Activated CD8-positive, alpha-beta memory T cell treated with anti-CD3 and anti-CD28 coated beads for 1 hour (primary cell): ENCODE results near the gene KCNB1.

ENCODE experiments used
- DNase-seq, 2 donors: peaks; one replicate each; pipeline ENCODE4 v3.0.0-alpha.2; 2020; ENCODE audit warnings: low read depth in 1 of 2; ENCODE audit errors: extremely low read depth in 1 of 2

KCNB1 gene

DNA sequence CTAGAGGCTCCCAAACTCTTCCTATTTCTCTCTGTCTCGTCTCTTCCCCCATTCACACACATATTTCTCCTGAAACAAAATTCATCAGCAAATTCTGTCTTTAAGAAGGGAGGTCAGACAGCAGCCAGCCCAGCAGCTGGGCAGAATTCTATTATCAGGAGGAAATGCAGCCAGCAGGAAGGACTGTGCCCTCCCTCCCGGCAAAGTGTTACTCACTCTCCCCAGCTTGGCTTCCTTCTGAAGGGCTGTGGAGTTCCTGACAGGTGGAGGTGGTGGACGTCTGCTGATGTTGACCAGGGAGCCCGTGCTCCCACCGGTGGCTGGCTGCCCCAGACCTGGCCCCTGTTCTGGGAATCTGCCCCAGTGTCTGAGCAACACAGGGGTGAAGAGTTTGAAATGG lies 37.3 kb downstream of the KCNB1 start:
- DNase-seq, result no peak

DNA sequence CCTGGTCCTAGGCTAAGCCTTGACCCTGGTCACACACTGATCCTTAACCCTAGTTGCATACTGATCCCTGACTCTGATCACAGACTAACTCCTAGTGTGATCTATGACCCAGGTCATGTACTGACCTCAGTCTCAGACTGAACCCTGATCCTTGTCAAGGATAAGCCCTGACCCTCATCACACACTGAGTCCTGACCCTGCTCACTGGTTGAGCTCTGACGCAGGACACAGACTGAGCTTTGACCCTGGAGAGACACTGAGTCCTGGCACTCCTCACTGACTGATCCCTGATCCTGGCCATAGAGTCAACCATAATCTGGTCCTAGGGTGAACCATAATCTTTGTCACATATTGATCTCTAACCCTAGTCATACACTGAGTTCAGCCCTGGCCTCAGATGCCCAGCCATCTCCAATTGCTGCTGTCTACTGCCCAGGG lies 37.9 kb downstream of the KCNB1 start:
- no peak for DNase-seq

DNA sequence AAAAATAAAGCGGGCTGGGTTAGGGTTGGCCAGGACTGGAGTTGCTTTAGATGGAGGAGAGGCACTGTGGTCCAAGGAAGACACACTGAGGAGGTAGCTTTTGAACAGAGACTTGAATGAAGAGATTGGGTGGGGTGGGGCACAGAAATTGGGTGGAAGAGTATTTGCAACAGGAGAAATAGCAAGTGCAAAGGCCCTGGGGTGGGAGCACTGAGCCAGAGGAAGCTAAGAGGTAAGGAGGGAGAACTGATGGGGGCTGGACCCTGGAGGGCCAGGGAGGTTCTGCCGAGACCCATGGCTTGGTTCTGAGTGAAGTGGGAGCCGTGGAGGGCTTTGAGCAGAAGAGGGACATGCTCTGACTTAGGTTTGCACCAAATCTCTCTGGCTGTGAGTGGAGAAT lies 45.4 kb downstream of the KCNB1 start:
- DNase-seq, result no peak

DNA sequence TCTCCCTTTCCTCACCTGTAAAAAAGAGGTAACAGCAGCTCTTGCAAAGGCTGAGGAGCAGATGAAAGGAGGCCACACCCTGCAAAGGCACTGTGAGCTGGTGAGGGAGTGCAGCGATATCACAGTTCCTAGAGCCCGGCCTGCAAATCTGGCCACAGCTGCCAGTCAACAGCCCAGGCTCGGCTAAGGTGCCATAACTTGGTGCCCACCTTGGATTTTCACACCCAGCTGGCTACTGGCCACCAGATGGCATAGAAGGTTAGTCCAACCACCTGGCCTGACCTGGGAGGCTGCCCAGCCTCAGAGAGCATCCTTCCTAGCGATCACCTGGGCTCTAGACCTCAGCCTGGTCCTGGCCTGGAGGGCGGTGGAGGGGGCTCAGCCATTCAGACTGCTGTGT lies 46.8 kb downstream of the KCNB1 start:
- no peak for DNase-seq

DNA sequence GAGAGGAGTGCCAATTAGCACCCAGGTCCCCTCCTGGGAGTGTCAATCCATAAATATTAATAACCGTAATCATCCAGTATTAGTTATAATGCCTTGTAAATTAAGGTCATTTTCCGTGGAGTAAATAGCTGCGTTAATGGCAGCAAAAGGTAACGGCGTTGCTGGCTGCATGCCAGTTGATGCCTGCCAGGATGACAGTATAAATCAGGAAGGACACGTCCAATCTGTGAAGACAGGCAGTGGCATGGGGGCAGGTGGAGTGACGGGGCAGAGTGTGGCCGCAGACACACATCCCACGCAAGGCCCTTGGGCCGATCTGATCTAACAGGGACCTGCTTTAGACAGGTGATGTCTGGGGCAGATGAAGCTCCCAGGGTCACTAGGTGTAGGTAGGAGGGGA lies 49.1 kb downstream of the KCNB1 start:
- no peak for DNase-seq

DNA sequence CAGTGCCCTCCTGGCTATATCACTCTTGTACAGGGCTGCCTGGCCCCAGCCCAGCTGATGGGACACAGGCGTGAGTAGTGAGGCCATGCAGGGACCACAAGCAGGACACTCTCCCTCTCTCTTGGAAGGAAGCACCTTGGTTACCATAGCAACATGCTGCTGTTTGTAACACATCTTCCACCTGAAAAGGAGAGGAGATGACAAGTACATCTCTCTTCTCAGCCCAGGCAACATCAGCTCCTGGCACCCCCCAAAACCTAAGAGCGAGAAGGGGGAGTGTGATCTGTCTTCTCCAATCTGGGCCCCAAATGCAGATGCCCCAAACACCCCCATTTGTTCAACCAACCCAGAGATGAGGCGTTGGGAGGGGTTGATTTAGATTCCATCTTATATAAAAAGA lies 49.9 kb downstream of the KCNB1 start:
- DNase-seq, result no peak

DNA sequence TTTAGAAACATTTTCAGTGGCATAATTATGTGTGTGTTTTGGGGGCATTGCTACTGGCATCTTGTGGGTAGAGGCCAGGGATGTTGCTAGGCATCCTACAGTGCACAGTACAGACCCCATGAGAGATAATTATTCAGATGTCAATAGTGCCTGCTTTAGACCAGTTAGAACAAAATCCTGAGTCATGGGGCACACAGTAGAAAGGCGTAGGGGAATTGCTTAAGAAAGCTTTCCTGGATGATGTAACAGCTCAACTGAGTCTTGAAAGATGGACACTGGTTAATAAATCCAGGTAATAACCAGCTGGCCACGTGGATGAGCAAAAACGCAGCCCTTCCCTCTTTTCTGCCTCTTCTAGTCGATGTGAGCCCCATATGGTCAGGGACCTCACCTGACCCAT lies 51.1 kb downstream of the KCNB1 start:
- no peak for DNase-seq

DNA sequence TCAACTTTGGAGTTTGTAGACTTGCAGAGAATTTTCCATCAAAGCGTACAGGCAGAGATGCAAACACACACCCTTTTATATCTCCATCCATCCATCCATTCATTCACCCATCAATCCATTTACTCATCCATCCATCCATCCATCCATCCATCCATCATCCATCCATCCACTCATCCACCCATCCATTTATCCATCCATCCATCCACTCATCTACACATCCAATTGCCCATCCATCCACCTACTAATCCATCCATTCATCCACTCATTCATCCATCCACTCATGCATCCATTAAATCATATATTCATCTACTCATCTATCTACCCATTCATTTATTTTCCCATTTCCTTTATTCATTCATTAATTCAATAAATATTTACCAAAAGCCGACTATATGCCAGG lies 52.1 kb downstream of the KCNB1 start:
- no peak for DNase-seq

DNA sequence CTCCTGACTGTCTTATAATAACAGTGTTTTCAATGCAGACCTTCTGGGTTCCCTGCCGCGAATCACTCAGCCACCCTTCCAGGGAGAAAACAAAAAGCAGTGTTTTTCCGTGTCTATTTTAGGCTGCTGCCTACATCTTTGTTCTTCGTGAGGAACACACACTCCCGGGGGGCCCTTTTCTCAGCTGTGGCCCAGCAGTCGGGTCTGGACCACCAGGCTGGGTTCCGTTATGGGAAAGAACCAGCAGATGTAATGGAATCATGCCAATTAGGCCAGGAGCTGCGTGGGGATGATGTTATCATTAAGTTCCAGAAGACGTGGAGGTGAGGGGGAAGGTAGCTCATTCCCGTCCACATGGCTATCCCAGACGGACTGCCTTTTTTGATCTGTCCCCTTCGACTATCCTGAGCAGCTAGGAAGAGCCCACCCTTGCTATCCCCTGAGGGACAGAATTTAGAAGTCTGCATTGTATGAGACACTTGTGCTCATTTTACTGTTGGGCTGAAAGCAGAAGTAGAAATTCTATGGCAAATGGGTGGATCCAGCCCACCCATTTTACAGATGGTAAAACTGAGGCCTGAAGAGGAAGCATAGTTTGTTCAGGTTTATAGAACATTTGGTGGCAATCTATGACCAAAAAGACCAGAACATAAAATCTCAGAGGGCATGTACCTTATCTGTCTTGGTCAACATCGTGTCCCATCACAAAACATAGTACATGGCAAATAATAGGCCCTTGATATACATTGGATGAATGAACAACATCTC lies 54.5 kb downstream of the KCNB1 start:
- DNase-seq, result no peak

DNA sequence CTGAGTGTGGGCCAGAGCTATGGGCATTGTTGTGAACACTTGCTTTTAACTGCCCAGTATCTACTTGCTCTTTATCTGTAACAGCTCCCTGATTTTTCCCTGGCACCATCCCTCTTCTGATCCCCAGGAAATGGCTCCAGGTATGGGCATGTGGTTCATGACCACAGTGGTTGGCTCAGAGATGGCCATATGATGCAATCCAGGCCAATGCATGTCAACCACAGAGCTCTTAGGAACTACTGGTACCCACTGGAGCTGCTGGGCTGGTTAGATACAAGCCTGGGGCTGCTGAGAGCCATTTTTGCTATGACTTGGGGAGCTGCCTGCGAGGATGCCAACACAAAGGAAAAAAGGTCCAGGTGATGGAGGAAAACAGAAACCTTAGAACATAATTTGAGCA lies 55.6 kb downstream of the KCNB1 start:
- DNase-seq, result no peak

DNA sequence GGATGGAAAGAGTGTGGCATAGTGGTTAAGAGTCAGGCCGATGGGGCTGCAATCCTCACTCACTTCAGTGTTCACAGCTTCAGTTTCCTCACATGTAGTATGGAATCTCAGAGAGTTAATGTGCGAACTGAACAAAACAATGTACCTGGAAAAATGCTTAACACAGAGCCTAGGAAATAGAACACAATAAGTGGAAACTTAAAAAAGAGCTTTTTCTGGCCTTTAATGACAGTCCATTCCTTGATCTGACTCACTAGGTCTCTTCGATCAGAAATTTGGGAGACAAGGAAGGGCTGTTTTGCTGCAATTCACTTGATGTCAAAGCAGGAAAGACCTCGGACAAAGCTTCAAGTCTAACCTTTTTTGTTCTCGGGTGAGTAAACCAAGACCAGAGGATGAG lies 56.1 kb downstream of the KCNB1 start:
- DNase-seq, result no peak

DNA sequence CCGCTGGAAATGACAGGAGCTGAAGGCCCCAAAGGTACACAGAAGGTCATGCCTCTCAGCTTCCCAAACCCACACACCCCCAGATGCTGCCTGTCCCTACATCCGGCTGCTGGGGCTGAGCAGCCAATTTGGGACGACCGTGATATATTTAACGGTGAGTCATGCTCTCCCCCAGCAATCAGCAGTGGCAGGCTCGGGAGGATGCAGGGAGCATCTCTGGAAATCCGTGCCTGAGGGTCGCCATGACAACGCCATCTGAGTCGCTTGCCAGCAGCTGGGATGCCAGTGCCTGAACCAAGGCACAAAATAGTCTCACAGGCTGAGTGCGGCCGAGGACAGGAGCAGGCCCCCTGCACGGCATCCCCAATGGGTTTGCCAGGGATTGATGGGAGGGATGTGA lies 57.9 kb downstream of the KCNB1 start:
- DNase-seq, result no peak

DNA sequence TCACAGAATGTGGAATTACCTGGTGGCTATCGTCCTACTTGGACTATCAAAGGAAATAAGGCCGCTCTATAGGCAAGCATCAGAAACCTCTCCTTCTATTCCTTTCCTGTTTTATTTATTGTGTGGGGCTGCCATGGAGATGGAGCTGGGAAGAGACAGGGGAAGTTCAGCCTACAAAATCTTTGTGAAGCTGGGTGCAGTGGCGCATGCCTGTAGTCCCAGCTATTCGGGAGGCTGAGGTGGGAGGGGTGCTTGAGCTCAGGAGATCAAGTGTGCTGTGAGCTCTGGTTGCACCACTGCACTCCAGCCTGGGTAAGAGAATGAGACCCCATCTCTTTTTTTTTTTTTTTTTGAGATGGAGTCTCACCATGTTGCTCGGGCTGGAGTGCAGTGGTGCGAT lies 60.3 kb downstream of the KCNB1 start:
- DNase-seq, result no peak

DNA sequence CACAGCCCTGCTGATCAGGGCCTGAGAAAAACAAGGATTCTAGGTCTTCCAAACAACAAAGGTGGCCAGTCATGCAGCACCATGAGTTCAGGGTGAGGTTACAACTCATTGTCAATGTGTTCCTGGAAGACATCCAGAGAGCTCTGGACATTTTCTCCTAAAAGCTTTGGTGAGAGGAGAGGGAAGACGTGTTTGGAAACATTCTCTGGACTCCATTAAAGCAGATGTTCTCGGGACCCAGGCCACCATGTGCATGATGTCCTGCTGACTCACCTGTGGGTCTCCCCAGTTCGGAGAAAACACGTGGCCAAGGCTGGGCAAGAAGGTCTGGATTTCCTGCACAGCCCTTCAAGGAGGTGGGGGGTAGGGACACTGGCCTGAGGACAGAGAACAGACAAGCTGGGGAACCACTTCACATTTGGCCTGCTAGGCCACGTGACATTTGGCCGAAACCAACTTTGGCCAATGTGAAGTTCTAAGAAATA lies 61.6 kb downstream of the KCNB1 start:
- DNase-seq, result no peak

DNA sequence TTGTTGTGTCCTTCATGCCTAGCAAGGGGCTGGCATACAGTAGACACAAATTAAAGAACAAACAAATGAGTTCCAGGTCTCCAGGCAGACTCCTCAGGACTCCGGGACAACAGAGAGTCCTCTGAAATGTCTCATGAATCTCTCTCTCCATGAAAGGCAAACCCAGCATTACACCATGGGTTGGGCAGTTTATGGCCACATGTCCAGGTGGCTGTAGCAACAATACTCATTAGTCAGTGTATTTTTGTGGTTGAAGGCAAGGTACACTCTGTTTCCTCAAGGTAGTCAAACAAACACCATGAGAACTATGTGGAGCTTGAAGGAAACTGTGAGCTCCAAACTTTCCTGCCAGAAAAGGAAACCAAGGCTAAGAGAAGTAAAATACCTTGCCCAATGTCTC lies 62.2 kb downstream of the KCNB1 start:
- DNase-seq, result no peak

DNA sequence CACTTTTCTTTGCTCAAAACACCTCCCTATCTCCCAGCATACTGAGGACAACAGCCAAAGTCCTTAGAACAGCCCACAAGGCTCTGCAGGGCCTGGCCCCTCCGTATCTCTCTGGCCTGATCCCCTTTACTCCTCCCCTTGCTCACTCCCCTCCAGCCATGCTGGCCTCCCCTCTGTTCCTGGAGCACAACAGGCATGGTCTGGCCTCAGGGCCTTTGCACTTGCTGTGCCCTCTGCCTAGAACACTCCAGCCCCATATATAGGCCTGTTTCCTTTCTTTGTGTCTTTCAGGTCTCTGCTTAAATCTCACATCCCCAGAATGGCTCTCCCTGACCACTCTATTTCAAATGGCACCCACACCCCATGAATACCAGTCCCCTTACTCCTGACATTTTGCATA lies 62.7 kb downstream of the KCNB1 start:
- no peak for DNase-seq

DNA sequence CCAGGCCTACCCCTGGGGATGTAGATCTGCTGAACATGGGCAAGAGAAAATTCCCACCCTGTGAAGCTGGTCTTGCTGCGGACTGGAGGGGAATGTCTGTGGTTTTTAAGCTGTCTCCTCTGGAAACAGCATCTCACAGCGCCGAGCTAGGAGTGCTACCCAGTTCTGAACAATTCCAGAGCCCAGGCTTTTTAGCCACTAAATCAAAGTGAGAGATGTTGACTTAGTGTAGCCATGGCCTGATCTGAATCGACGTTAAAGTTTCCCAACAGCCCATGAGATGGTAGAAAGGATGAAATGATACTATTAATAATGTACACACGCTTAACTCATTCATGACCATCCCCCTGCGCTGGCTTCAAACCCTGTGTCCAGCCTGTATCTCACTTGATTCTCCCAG lies 63.7 kb downstream of the KCNB1 start:
- DNase-seq, result no peak

DNA sequence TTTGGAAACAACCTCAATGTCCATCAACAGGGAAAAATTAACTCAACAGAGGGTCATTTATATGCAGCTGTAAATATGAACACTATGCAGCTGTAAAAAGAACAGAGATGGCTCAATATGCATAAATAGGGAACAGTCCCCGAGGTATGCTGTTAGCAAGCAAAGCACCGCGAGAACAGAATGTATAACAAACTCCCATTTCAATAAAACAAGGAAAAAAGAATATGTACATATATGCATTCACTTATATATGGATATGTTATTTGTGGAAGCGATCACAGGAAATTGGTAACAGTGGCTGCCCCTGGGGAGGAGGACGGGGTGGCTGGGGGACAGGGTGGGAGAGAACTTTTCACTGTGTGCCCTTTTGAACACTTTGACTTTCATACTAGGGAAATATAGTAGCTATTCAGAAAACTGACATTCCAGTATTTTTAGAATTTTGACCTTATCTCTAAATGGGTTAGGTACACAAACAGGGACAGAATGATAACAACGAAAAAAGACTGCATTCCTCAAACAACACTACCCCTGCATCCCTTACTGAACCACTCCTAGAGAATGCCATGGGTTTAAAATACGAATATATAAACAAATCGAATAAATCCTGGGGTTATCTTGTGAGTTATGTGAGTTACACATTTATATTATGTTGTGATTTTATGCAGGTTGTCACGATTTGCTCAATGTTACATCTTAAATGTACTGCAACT lies 64.5 kb downstream of the KCNB1 start:
- DNase-seq, result no peak

DNA sequence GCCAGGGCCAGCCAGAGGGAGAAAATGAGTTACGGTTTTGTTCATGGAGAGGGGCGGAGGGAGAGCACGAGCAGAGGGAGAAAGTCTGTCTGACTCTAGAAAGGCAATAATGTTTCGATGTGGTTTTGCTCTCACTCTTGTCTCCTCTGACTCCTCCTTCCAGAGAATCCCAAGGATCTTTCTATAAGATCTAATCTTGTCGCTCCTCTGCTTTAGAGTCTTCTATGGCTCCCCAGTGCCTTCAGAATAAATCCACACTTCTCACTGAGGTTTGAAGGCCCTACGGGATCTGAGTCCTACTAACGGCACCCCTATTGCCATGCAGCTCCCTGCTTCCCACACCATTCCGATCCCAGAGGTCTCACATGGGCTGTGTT lies 66.8 kb downstream of the KCNB1 start:
- DNase-seq, result no peak

DNA sequence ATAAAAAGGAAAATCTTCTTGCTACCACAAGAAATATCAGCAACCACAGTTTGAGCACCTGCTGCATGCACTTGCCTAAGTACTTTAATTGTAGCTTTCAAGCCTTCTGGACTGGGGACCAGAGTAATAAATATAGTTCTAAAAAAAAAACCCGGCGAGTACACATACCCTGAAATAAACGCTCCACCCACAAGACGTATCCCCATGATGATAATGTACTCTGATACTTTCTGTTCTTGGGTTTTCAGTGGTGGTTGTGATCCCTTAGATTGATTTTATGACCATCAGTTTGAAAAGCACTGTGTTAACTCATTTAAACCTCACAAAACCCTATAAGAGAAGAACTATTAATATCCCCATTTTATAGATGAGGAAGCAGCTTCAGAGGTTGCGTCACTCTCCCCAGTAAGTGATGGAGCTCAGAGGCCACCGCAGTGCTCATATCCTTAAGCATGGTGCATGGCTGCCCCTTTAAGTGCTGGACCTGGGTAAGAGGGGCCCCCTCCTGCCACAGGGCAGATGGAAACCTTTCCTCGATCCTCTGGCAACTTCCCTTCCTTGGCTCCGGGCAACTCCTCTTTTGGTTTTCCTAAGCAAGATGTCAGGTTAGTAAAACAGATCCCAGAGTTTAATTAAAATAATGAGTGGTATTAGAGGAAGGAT lies 67.3 kb downstream of the KCNB1 start:
- no peak for DNase-seq

DNA sequence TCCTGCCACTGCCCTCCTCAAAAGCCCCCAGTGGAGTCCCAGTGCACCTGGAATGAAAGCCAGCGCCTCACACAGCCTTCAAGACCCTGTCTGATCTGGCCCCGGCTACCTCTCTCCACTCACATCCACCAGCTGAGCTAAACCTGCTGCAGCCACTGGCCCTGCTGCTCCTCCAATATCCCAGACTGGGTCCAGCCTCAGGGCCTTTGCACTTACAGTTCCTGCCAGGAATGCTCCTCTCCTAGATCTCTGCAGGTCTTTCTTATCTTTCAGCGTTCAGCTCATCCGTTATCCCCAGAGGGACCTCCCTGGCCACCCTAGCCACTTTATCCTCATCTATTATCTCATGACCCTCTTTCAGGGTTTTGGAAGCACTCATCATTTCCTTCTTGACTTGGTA lies 68.8 kb downstream of the KCNB1 start:
- no peak for DNase-seq

DNA sequence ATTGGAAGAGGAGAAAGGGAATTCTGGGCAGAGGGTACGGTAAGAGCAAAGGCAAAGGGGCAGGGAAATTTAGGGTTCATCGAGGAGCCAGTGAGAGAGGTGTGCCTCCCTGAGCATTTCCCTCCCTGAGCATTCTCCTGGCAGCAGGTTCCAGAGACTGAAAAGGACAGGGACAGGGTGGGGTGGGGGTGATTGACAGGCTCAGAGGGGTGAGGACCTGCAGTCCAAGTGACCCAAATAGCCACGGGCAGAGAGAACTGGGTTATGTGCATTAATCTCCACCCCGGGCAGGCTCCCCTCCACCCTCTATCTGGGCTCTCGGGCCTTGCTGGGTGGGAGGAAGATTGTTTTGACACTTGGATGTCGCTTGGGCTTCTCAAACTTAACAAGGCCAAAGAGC lies 69.5 kb downstream of the KCNB1 start:
- DNase-seq, result no peak
